HepG2 (cell line): ENCODE results near the gene IGFLR1. TPM values are rescaled to one million over a fixed set of nuclear protein-coding genes. Genes with fewer than 3 reads are reported as not detected.

Source experiments
- AHR ChIP-seq: IDR thresholded peaks from 2 replicates; pipeline ENCODE4 v1.6.1; 2018; ENCODE audit warnings: missing genetic modification reagents, missing compliant biosample characterization
- FOXA3 ChIP-seq: IDR thresholded peaks from 2 replicates; pipeline ENCODE4 v1.6.1; 2016; ENCODE audit warnings: missing genetic modification reagents, missing compliant biosample characterization
- GFI1 ChIP-seq: sonication (generic); formaldehyde crosslinking; IDR thresholded peaks from 2 replicates; pipeline ENCODE4 v1.5.0; 2020; ENCODE audit warnings: missing genetic modification reagents, mild to moderate bottlenecking, borderline replicate concordance
- GPBP1L1 ChIP-seq: sonication (generic); formaldehyde crosslinking; IDR thresholded peaks from 2 replicates; pipeline ENCODE4 v1.5.0; 2020; ENCODE audit warnings: mild to moderate bottlenecking, missing genetic modification reagents
- HDAC2 ChIP-seq: sonication (generic); formaldehyde crosslinking; IDR thresholded peaks from 2 replicates; pipeline ENCODE4 v1.4.0; 2020; ENCODE audit warnings: missing genetic modification reagents
- HES4 ChIP-seq: sonication (generic); formaldehyde crosslinking; IDR thresholded peaks from 2 replicates; pipeline ENCODE4 v1.9.0; 2021; ENCODE audit warnings: mild to moderate bottlenecking, missing genetic modification reagents, borderline replicate concordance
- LCORL ChIP-seq, 2 experiments: fragments of 450-650 bp in 1 of 2; sonication (generic) in 1 of 2; formaldehyde crosslinking in 1 of 2; IDR thresholded peaks; 2 replicates each; pipeline versions ENCODE4 v1.5.0 to v1.6.1; 2017 to 2020; ENCODE audit warnings: antibody characterized with exemption in 1 of 2, missing genetic modification reagents in 1 of 2
- MIXL1 ChIP-seq: IDR thresholded peaks from 2 replicates; pipeline ENCODE4 v1.6.1; 2016
- NFE2L1 ChIP-seq: sonication (generic); formaldehyde crosslinking; IDR thresholded peaks from 2 replicates; pipeline ENCODE4 v1.4.0; 2020; ENCODE audit warnings: missing genetic modification reagents, mild to moderate bottlenecking, borderline replicate concordance
- SALL2 ChIP-seq: sonication (generic); formaldehyde crosslinking; IDR thresholded peaks from 2 replicates; pipeline ENCODE4 v1.8.1; 2023; ENCODE audit warnings: mild to moderate bottlenecking, missing genetic modification reagents, inconsistent platforms
- SIX4 ChIP-seq: sonication (generic); formaldehyde crosslinking; IDR thresholded peaks from 2 replicates; pipeline ENCODE4 v1.4.0; 2020; ENCODE audit warnings: missing genetic modification reagents
- TAF15 ChIP-seq: fragments of 200-400 bp; formaldehyde crosslinking; IDR thresholded peaks from one replicate; pipeline ENCODE4 v1.6.1; 2018; ENCODE audit warnings: mild to moderate bottlenecking, low read depth, low read length; ENCODE audit not compliant: poor library complexity, severe bottlenecking
- USF2 ChIP-seq, 2 experiments: sonication (generic) in 1 of 2; formaldehyde crosslinking in 1 of 2; IDR thresholded peaks; 2 replicates each; pipeline versions ENCODE4 v1.5.1 to v1.6.1; 2011 to 2020; ENCODE audit warnings: borderline replicate concordance in 1 of 2, low read depth in 1 of 2, low read length in 1 of 2, mild to moderate bottlenecking in 1 of 2, missing genetic modification reagents in 1 of 2, moderate library complexity in 1 of 2
- ZFYVE20 ChIP-seq: sonication (generic); formaldehyde crosslinking; IDR thresholded peaks from 2 replicates; pipeline ENCODE4 v1.8.0; 2023; ENCODE audit warnings: low read depth, mild to moderate bottlenecking, moderate library complexity, missing genetic modification reagents, borderline replicate concordance
- ZNF121 ChIP-seq: sonication (generic); formaldehyde crosslinking; IDR thresholded peaks from 2 replicates; pipeline ENCODE4 v1.5.0; 2020; ENCODE audit warnings: mild to moderate bottlenecking, missing genetic modification reagents
- ZNF430 ChIP-seq: sonication (generic); formaldehyde crosslinking; IDR thresholded peaks from 2 replicates; pipeline ENCODE4 v1.9.0; 2021; ENCODE audit warnings: mild to moderate bottlenecking, missing genetic modification reagents
- ZNF431 ChIP-seq: sonication (generic); formaldehyde crosslinking; IDR thresholded peaks from 2 replicates; pipeline ENCODE4 v1.9.0; 2022; ENCODE audit warnings: missing genetic modification reagents, low read depth, mild to moderate bottlenecking, borderline replicate concordance
- ZNF432 ChIP-seq: sonication (generic); formaldehyde crosslinking; IDR thresholded peaks from 2 replicates; pipeline ENCODE4 v1.5.0; 2020; ENCODE audit warnings: missing genetic modification reagents, mild to moderate bottlenecking, borderline replicate concordance
- ZXDC ChIP-seq: sonication (generic); formaldehyde crosslinking; IDR thresholded peaks from 2 replicates; pipeline ENCODE4 v1.5.0; 2020; ENCODE audit warnings: mild to moderate bottlenecking, missing genetic modification reagents
- polyA plus RNA-seq, 8 experiments: library from polyadenylated mRNA; depleted of rRNA in 3 of 8; stranded (reverse) in 7 of 8; unstranded in 1 of 8; fragments of >200 nt; fragmentation: Illumina TruSeq in 4 of 8; extraction: Trizol in 4 of 8; gene quantifications; 2 replicates each; pipeline versions ENCODE4 v1.2.1 to v1.2.3, GENCODE V29; 2011 to 2016; ENCODE audit warnings: low read depth in 4 of 8, missing spikeins in 1 of 8, mixed read lengths in 1 of 8; ENCODE audit not compliant: insufficient read depth in 1 of 8
- total RNA-seq, 5 experiments: library from RNA; depleted of rRNA; stranded (reverse); fragments of >200 nt; fragmentation: Illumina TruSeq; extraction: Trizol; gene quantifications; 2 replicates each; pipeline ENCODE4 v1.2.3, GENCODE V29; 2016; ENCODE audit warnings: low read depth in 1 of 5
- TF ChIP-seq, protein P1 (sequence below): sonication (generic); formaldehyde crosslinking; IDR thresholded peaks from 2 replicates; pipeline ENCODE4 v1.4.0; 2020; ENCODE audit warnings: missing genetic modification reagents

IGFLR1 gene
- total and polyA plus RNA-seq, 2 of the 13 experiments (the other 11 are each of a cell fraction or from before 2014, with no cell fraction given), result 5.4 to 8.9 TPM

DNA sequence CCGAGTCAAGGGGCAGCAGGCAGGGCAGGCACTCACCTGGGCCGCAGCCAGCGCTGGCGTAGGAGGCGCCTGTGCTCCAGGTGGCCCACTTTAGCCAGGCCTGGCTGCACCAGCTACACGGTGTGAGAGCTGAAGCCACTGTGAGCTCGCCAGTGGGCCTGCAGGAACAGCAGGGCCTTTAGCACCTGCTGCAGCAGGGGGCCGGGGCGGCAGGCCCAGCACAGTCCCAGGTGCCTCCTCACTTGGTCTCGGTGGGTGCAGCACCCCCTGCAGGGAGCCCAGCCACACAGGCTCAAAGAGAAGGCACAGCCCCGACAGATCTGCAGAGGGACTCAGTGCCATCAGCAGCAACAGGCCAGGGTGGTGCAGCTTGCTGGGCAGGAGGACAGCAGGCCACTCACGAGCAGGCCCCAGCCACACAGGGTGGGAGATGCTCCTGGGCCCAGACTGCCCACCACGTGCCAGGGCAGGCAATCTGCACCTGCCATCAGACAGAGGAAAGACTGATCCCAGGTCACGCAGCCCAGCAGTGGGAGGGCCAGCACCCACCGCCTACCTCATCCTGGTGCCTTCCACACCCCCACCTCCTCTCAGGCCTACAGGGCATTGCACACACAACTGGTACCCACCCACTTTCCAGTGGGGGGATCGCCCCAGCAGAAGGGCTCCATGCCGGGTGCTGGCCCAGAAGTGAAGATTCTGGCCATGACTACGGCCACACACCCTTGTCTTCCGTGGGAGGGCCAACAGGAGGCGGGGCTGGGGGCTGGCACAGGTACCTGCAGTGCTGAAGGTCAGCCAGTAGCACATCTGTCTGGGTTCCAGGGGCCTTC is 48.9 kb upstream of the IGFLR1 start (continued):
- TF ChIP-seq HES4 (CRISPR knock-in tag) (no peak), ZFYVE20 (CRISPR knock-in tag) (no peak), LCORL (IDR thresholded peaks at IDR 0.05) (no peak), LCORL (CRISPR knock-in tag; IDR thresholded peaks at IDR 0.05) (0 out of 2 replicates have a peak, but pooled peaks have one; percentile 20), ZNF432 (CRISPR knock-in tag) (no peak), ZNF121 (CRISPR knock-in tag) (no peak), GPBP1L1 (CRISPR knock-in tag) (no peak), FOXA3 (CRISPR knock-in tag) (no peak), TAF15 (no peak), MIXL1 (CRISPR knock-in tag) (no peak), GFI1 (CRISPR knock-in tag) (no peak), USF2 (IDR thresholded peaks at IDR 0.05; ENCODE audit: low read depth, low read length) (no peak), USF2 (CRISPR knock-in tag; IDR thresholded peaks at IDR 0.05; ENCODE audit: borderline replicate concordance) (no peak), SALL2 (CRISPR knock-in tag) (no peak), HDAC2 (CRISPR knock-in tag) (no peak), ZXDC (CRISPR knock-in tag) (no peak), ZNF431 (no peak), SIX4 (CRISPR knock-in tag) (no peak), NFE2L1 (CRISPR knock-in tag) (no peak), ZNF430 (CRISPR knock-in tag) (no peak), AHR (CRISPR knock-in tag) (no peak)
- TF ChIP-seq, protein P1, sequence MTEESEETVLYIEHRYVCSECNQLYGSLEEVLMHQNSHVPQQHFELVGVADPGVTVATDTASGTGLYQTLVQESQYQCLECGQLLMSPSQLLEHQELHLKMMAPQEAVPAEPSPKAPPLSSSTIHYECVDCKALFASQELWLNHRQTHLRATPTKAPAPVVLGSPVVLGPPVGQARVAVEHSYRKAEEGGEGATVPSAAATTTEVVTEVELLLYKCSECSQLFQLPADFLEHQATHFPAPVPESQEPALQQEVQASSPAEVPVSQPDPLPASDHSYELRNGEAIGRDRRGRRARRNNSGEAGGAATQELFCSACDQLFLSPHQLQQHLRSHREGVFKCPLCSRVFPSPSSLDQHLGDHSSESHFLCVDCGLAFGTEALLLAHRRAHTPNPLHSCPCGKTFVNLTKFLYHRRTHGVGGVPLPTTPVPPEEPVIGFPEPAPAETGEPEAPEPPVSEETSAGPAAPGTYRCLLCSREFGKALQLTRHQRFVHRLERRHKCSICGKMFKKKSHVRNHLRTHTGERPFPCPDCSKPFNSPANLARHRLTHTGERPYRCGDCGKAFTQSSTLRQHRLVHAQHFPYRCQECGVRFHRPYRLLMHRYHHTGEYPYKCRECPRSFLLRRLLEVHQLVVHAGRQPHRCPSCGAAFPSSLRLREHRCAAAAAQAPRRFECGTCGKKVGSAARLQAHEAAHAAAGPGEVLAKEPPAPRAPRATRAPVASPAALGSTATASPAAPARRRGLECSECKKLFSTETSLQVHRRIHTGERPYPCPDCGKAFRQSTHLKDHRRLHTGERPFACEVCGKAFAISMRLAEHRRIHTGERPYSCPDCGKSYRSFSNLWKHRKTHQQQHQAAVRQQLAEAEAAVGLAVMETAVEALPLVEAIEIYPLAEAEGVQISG (CRISPR knock-in tag), result no peak
